KBM-7 (cell line): ENCODE measurements around the gene CFTR.
A peak's percentile ranks its signal among the peaks of the same experiment; 100 is the strongest.
"Not testable (repeated sequence)": the region's sequence is repeated elsewhere in the genome, so short reads cannot be mapped to it uniquely, and the experiment has no call there.

Source experiments
- DNase-seq: peaks from one replicate; pipeline ENCODE4 v3.0.0-alpha.2; 2015
- in situ Hi-C: fragments of 300-500 bp; cut with MboI; formaldehyde crosslinking; loops from 2 replicates; pipeline ENCODE4 v1.14.3; 2020; ENCODE audit warnings: low sequenced_read_pairs, low pct_unique_long_range_greater_than_20kb, mixed read lengths

Gene CFTR

GRCh38 chr7:117673839-117674238, 194.0 kb downstream of the CFTR start:
- peak; percentile 8 for DNase-seq
- in situ Hi-C loops, result no loop called here

GRCh38 chr7:117674617-117675016, 194.8 kb downstream of the CFTR start:
- DNase-seq, result no peak
- in situ Hi-C loops, result no loop called here

- in situ Hi-C loops, result no loop called here
- DNase-seq, result no peak
Observed at GRCh38 chr7:117675497-117676435, 195.9 kb downstream of the CFTR start.

GRCh38 chr7:117679120-117679519, 199.3 kb downstream of the CFTR start:
- no peak for DNase-seq
- in situ Hi-C loops, result no loop called here

GRCh38 chr7:117682681-117683385, 203.0 kb downstream of the CFTR start:
- no peak for DNase-seq
- in situ Hi-C loops, result no loop called here

GRCh38 chr7:117683430-117684175, 203.8 kb downstream of the CFTR start:
- no peak for DNase-seq
- in situ Hi-C loops, result no loop called here

- no peak for DNase-seq
- in situ Hi-C loops, result no loop called here
Observed at GRCh38 chr7:117685795-117686194, 206.0 kb downstream of the CFTR start.

- in situ Hi-C loops, result no loop called here
- DNase-seq, result no peak
Observed at GRCh38 chr7:117686311-117686935, 206.6 kb downstream of the CFTR start.

- in situ Hi-C loops, result no loop called here
Observed at GRCh38 chr7:117688126-117688525, 208.3 kb downstream of the CFTR start.

GRCh38 chr7:117689406-117689805, 209.6 kb downstream of the CFTR start:
- no peak for DNase-seq
- in situ Hi-C loops, result no loop called here

More at GRCh38 chr7:117688126-117688525, 208.3 kb downstream of the CFTR start:
- DNase-seq, result no peak

GRCh38 chr7:117690147-117690546, 210.3 kb downstream of the CFTR start:
- no peak for DNase-seq
- in situ Hi-C loops, result no loop called here

- DNase-seq, result no peak
- in situ Hi-C loops, result no loop called here
Observed at GRCh38 chr7:117692338-117692737, 212.5 kb downstream of the CFTR start.

GRCh38 chr7:117698018-117698417, 218.2 kb downstream of the CFTR start:
- in situ Hi-C loops, result no loop called here
- DNase-seq, result no peak

- in situ Hi-C loops, result no loop called here
- no peak for DNase-seq
Observed at GRCh38 chr7:117704063-117704462, 224.2 kb downstream of the CFTR start.

- in situ Hi-C loops, result no loop called here
- no peak for DNase-seq
Observed at GRCh38 chr7:117705630-117706029, 225.8 kb downstream of the CFTR start.

- in situ Hi-C loops, result no loop called here
Observed at GRCh38 chr7:117706210-117706609, 226.4 kb downstream of the CFTR start.

GRCh38 chr7:117707080-117707479, 227.3 kb downstream of the CFTR start:
- DNase-seq, result no peak

More at GRCh38 chr7:117706210-117706609, 226.4 kb downstream of the CFTR start:
- no peak for DNase-seq

GRCh38 chr7:117708173-117708572, 228.3 kb downstream of the CFTR start:
- in situ Hi-C loops, DNase-seq: not testable (repeated sequence)

More at GRCh38 chr7:117707080-117707479, 227.3 kb downstream of the CFTR start:
- in situ Hi-C loops, result no loop called here

GRCh38 chr7:117711556-117711955, 231.7 kb downstream of the CFTR start:
- in situ Hi-C loops, result no loop called here
- peak; percentile 12 for DNase-seq
